ENCODE results near the gene NRSN2.

DNA sequence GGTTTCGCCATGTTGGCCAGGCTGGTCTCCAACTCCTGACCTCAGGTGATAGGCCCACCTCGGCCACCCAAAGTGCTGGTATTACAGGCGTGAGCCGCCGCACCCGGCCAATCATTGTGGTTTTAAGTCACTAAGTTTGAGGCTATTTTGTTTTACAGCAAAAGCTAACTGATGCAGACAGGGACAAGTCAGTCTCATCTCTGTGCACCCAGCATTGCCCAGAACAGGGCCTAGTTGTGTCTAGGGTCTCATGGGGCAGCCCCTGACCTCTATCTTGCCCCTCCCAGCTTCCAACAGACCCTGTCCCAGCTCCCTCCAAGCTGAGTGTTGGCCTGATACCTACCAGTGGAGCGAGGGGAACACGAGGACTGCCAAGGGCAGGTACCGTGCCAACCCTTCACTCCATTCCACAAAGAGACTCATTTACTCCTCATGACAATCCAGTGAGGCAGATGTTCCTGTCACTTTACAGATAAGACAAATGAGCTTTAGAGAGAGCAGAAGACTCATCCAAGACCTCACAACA lies 52.3 kb downstream of the NRSN2 start:
- no peak for TF ChIP-seq CTCF (IDR thresholded peaks at IDR 0.05)
- TF ChIP-seq FOXJ3 (CRISPR knock-in tag; IDR thresholded peaks at IDR 0.05): no peak
- no peak for TF ChIP-seq EZH2phosphoT487 (IDR thresholded peaks at IDR 0.05; ENCODE audit: borderline replicate concordance, low read depth)
- no peak for TF ChIP-seq MAX (IDR thresholded peaks at IDR 0.05; ENCODE audit: low read depth)
- TF ChIP-seq TAF1 (IDR thresholded peaks at IDR 0.05; ENCODE audit: borderline replicate concordance, low read depth, low read length): no peak
- TF ChIP-seq EP300 (IDR thresholded peaks at IDR 0.05; ENCODE audit: borderline replicate concordance in 1 of 2, low read depth in 1 of 2, low read length in 1 of 2): no peak
- no peak for TF ChIP-seq SMC3 (IDR thresholded peaks at IDR 0.05; ENCODE audit: low read depth, low read length)
- no peak for TF ChIP-seq RAD21 (IDR thresholded peaks at IDR 0.05; ENCODE audit: low read length)
- no peak for TF ChIP-seq POLR2AphosphoS5 (IDR thresholded peaks at IDR 0.05; ENCODE audit: low read depth, low read length)
